NCI-H2107 treated with DMSO at 0.1 percent for 48 hours (cell line): ENCODE results near the gene NEK4.

ENCODE experiments used
- DNase-seq: peaks from one replicate; lab custom pipeline; 2025; ENCODE audit not compliant: unreplicated experiment; lab: John Stamatoyannopoulos, UW

The NEK4 gene

DNA sequence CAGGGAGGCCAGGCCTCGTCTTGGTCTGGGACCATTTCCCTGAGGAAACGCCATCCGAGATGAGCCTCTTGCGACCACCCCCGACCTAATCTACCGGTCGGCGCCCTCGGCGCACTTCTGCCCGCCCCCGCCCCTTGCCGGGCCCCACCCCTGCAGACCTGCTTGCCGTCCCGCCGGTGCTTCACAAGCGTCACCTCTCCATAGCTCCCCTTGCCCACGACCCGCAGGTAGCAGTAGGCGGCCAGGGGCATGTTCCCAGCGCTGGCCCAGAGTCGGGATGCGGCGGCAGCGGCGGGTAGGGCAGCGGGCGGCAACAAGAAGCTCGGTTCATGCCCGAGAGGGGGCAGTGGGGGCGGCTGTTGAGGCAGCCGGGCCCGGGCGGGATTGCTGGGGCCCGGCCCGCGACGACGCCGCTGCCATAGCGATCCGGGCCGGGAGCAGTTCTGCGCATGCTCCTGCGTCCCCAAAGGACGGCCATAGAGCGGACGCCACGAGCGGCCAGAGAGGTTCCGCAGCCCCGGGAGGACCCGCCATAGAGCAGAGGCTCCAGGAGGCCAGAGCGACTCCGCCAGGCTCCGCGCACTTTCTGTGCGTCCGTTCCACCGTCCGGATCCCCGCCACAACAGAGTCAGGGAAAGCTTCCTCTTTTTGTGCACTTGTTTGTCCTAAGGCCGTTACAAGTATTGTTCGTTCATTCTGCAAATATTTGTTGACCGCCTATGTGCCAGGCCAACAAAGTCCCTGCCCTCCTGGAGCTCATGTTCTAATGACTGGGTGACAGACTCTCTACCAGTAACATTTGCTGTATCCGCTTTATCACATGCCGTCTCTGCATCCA, at the start of gene NEK4:
Gene NEK4 (minus strand): TSS at position 445 of the 838 bp plus-strand sequence. CDS start 194 bp downstream, at position 251.
- DNase-seq: peak; percentile 48

DNA sequence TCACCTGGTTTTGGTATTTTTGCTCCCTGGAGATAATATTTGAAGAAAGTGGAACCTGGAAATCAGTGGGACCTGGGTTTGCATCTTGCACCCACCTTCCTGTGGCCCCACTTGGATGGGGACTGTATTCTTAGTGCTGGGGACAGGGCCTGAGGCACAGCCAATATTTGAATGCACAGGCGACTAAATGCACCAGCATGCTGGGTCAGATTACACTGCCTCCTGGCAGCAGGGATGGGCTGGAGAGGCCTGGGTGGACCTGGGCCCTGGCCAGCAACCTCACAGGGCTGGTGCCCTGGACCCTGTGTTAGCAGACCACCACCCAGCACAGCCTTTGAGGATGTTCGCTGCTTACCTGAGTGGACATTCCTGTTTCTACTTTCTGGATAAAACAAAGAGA, 49.2 kb upstream of the NEK4 start:
- no peak for DNase-seq

DNA sequence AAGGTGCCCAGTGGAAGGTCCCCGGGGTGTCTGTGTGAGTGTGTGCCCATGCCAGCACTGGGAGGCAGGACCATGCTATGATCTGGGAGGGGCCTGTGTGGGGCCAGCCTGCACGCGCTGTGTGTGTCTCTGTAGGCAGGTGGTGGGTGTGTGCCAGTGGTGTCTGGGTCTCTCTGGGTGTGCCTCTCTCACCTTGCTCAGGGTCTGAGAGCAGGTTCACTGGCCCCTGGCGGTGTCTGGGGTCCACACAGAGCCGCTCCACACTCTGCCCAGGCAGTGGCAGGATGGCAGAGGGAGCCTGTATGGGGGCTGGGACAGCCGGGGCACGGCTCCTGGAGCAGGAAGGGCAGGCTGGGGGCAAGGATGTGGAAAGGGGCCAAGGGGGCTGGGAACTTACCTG, 47.1 kb upstream of the NEK4 start:
- no peak for DNase-seq

DNA sequence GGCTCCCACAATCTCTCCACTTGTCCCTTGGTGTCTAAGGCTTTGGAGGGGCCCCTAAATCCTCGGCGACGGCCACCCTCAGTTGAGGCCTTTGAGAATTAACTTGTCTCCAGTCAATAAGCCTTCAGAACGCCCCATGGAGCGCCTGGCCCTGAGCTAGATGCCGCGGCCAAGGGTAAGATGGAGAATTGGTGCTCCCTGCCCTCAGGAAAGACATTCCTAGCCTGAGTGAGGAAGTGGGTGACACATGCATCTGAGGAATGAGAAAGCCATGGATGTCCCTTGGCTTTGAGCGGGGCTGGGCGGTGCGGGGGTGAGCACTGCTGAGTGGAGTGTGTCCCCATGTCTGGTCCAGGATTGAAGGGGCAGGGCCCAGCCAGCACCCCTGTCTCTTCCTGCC, 46.5 kb upstream of the NEK4 start:
- DNase-seq: no peak

DNA sequence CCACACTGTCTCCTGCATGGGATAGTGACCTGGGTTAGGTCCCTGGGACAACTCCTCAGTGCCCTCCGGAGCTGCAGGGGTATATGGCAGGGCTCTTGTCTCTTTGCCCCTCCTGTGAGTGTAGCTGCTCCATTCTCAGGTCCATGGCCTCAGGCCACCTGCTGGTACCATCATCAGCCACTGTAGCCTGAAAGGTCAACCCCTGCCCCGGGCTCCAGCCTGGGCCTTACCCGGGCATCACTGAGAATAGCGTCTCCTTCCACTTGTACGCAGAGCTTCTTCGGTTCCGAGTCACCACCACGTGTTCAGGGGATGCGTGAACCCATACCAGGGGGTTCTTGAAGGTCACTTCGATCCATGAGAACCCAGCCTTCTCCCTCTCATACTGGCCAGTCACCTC, 45.9 kb upstream of the NEK4 start:
- no peak for DNase-seq

DNA sequence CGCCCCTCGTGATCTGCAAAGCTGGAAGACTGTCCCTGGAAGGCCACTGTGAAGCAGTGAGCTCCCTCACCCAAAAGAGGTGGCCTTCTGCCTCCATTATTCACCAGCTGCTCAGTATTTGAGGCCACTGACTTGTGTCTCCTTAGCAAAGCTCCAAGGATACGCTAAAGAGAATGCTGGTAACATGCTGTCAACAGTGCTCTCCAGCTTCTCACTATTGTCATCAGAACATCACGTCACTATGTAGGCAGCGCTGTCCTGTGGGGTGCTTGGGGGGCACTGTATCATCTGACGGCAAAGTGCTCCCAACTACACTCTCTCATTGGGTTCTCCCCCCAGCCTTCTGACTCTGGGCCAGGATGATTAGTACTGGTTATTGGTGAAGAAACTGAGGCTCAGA, 45.5 kb upstream of the NEK4 start:
- no peak for DNase-seq

DNA sequence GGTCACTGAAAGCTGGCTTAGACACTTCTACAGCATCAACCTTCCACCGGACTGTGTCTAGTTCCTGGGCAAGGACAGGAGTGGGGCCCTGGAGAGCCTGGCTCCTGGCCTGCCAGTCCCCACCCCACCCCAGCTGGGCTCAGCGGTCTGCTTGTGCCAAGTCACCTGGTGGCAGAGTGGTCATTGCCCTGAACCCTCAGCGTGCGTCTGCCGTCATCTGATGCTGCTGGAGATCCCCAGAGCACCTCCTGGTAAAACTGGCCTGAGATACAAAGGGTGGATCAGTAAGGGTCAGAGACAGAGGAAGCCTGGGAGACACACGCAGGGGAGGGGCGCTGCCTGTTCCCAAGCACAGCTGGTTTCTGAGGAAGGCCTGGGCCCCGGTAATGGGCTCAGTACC, 43.1 kb upstream of the NEK4 start:
- DNase-seq: no peak

DNA sequence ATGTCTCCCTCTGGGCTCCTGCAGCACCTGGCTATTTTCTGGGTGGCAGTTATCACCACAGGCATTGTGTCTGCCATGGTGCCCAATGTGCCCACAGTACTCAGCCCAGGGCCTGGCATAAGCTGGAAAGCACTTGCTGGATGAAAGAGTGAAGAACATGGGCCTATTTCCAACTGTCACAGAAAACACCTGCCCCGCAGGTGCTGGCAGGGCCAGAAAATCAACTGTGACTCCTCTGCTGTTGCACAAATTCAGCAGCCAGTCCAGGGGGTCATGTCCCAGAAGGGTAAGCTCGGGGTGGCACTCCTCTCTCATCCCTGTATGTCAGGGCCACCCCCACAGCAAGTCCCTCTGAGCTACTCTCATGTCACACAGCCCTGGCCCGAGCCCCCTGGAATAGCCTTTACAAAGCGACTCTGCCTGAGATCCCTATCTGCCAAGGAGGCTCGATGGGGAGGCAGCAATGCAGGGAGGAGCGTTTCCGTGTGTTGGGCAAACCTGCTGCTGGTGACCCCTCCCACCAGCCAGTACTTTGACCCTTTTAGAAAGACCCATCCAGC, 40.8 kb upstream of the NEK4 start:
- no peak for DNase-seq

DNA sequence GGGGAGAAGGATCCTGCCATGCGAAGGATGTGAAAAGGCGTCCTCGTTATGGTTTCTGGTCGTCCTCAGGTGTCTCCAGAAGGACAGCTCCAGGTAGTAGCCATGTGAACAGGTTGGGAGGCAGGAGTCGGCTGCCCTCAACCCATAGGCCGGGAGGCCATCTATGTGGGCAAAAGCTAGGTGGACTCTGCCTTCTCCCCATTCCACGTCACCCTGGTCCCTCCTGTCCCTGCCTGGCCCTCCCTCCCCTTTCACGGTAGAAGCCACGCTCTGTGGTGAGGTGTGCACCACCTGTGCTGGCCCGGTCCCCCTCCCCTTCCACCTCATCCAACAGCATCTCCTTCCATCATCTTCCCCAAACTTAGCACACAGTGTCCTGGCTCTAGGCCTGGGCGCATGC, 40.2 kb upstream of the NEK4 start:
- no peak for DNase-seq

DNA sequence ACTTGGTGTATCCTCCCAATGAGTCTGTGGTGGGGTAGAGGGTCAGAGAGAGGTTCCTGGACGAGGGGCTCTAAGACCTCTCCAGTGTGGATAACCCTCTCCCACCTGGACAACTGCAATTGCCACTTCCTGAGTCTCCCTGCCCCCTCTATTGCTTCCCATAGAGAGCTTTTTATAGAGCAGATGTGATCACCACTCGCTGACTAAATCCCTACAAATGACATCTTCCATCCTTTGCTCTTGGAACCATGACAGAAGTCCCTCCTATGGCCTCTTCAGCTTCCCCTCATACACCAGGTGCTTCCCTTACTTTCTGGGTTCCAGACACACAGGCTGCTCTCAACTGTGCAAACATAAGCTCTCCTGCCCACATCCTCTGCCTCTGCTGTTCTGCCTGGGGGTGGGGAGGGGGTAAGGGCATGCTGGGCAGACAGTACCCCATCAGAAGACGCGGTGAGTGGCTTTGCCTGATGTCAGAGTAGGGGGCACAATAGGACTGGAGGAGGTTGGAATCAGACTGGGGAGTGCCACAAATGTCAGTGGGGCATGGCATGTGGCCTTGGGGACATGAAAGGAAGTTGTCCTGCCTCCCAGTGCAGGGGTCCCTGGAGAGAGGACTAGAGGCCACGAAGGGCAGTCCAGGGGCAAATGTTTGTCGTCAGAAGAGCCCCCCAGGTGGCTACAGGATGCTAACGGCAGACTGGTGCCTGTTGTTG, 39.1 kb upstream of the NEK4 start:
- no peak for DNase-seq

DNA sequence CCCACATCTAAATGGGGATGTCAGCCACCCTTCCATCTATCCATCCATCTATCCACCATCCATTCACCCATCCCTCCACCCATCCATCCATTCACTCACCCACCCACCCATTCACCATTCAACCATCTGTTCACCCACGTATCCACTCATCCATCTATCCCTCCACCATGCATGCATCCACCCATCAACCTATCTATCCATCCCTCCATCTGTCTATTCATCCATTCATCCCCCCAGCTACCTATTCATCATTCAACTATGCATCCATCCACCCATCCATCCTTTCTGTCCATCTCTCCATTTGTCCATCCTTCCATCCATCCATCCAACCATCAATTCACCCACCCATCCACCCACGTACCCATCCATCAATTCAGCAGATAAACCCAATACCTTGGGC, 38.4 kb upstream of the NEK4 start:
- DNase-seq: no peak

DNA sequence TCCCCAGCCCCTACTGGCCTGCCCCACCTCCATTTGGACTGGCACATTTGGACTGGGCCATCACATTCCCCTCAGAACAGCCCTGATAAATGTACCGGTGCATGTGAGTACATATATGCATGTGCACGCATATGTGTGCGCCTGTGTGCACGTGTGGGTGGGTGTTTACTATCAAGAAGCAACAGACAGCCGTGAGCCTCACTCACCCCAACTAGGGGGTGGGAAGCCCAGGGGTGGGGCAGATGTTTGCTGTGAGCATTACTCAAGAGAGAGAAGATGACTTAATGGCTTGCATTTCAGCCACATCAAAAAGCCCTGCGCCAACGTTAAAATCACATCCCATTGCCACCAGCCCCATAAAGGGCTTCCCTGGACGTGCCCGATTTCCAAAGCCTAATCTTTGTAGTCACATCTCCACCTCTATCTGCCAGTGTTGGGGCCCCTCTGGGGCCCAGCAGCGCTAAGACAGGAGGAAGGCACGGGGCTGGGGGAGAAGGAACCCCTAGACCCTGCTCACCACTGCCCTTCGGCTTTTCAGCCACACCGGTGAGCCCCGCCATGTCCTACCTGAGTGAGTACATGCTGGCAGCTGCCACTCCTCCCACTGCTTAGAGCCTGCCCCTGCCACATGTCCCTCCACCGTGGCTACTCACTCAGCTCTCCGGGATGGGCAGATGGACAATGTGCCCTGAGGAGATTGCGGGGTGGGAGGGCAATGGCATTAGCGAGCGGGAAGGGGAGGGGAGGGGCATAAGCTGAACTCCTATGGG, 34.7 kb upstream of the NEK4 start:
- no peak for DNase-seq

DNA sequence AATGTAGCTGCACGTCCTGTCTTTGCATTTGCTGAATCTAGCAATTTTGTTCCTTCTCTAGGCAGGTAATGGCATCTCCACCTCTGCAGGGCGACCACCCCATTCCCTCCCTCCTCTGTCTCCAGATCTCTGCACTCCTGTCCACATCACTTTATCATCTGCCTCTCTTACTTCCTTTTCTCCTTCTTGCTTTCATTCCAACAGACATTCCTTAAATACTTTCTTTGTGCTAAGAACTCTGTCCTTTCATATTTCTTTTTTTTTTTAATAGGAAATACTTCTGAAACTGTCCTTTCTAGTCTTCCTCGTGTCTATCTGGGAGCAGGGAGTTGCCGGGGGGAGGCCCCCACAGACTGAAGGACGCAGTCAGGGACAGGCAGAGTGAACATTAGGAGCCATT, 31.1 kb upstream of the NEK4 start:
- no peak for DNase-seq

DNA sequence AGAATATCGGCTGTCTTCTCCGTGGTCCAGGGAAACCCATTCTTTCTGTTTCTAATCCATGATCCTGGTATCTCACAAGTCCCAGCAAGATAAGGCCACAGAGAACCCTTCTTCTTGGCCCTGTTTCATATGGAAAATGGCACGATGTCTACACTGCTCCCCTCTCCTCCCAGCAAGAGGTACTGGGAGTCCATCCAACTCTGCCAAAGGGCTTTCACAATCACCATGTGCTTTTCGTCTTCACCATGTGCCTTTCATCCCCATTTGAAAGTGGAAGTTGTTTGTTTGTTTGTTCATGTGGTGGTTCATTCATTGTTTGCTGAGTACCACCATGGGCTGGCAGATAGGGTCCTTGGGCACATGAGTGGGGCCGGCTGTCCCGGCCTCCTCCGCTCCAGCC, 29.3 kb upstream of the NEK4 start:
- DNase-seq: no peak

DNA sequence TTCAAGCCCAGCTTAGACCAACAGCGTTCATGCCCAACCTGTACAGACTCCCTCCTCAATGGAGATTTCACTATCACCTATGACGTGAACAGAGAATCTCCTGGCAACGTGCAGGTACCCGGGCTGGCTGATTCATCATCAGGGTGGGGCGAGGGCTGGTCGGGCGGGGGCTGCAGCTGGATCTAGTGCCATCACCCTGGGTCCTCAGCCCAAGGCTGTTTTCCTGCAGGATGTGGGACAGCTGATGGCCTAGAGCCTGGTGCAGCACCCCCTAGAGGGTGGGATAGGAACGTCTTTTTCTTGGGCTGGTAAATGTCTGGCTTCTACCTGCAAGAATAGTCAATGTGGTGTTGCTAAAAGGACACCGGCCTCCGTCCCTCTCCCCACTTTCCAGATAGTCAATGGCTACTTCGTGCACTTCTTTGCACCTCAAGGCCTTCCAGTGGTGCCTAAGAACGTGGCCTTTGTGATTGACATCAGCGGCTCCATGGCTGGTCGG, 28.3 kb upstream of the NEK4 start:
- DNase-seq: no peak

DNA sequence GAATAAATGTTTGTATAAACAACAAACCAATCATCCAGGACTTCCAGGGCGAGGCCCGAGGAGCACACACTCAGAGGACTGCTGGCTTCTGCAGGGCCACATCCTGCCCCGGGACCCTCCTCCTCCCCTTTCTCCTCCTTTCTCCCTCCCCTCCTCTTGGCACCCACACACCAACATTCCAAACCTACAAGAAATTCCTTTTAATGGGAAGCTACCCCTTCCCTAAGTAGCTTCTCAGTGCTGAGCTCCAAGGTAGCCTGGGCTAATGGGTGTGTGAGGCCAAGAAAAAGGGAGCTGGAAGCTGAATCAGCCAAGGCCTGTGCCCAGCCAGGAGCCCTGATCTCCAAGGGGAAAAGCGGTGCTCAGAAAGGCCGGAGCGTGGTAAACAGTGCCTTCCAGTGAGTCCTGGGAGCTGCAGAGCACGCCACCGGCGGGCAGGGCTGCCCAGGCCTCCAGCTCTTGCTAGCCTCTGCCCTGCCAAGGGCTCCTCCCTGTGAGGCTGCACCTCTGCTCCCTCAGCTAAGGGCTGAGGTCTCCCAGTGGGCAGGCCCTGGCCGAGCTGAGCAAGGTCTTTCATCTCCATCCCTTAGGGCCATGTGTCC, 27.7 kb upstream of the NEK4 start:
- DNase-seq: no peak

DNA sequence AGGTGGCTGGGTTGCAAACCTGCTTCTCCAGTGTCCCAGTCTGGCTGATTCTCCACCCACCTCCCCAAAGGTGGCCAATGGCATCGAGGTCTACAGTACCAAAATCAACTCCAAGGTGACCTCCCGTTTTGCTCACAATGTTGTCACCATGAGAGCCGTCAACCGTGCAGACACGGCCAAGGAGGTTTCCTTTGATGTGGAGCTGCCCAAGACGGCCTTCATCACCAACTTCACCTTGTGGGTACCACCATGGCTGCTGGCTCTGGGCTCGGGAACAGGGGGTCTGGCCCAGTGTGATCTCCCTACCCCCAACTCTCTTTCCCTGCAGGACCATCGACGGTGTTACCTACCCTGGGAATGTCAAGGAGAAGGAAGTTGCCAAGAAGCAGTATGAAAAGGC, 25.7 kb upstream of the NEK4 start:
- no peak for DNase-seq

DNA sequence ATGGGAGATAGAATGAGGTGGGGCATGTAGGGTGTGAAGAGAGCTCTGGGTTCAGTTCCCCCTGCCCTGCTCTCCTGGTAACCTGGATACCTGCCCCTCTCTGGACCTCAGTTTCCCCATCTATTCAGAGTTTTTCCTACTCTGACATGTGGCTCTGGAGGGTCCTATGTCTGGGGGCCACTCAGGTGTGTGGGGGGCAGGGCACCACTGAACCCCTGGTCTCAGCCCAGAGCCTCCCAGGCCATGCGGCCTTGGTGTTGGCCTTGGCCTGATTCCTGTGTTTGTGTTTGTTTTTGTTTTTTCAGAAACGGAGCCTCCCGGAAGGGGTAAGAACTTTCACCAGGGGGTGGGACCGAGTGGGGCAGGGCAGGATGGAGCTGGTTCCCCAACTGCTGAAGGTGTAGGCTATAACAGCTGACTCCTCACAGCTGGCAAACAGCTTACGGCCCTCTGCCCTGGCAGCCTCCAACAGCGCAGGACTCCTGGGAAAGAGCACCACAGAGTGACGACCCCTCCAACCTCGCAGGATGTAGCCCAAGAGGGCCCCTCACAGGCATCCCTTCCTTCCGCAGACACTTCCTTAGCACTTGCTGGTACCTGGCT, 24.7 kb upstream of the NEK4 start:
- DNase-seq: no peak

DNA sequence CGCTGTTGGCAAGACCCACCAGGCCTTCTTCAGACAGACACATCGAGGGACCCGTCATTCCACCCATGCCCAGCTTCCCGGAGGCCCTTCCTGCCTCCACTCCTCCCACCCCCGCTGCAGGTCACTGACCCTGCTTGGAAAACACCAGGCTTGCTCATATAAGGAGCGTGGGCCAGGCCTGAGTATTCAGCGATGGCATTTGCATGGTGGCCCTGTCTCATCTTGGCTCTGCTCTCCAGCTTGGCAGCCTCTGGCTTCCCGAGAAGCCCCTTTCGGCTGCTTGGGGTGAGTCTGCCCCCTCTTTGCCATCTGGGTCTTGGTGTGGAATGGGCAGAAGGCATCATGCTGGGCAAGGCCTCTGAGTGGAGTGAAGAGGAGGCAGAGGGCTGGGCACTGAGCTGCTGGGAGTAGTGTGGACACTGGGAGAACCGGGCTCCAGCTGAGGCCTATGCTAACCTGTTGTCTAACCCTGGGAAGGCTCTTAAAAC, 23.9 kb upstream of the NEK4 start, which contains the start of gene ITIH3:
Gene ITIH3 (plus strand): TSS at position 185 of the 488 bp plus-strand sequence. CDS start 8 bp downstream, at position 193.
- no peak for DNase-seq
